Measurements from ENCODE around the gene C11orf52. TPM values are rescaled to one million over a fixed set of nuclear protein-coding genes. Genes with fewer than 3 reads are reported as not detected.

Gene C11orf52
- total RNA-seq, 4 donors from 2014 or later = 4.1 to 15.7 (median 10.4) TPM

DNA sequence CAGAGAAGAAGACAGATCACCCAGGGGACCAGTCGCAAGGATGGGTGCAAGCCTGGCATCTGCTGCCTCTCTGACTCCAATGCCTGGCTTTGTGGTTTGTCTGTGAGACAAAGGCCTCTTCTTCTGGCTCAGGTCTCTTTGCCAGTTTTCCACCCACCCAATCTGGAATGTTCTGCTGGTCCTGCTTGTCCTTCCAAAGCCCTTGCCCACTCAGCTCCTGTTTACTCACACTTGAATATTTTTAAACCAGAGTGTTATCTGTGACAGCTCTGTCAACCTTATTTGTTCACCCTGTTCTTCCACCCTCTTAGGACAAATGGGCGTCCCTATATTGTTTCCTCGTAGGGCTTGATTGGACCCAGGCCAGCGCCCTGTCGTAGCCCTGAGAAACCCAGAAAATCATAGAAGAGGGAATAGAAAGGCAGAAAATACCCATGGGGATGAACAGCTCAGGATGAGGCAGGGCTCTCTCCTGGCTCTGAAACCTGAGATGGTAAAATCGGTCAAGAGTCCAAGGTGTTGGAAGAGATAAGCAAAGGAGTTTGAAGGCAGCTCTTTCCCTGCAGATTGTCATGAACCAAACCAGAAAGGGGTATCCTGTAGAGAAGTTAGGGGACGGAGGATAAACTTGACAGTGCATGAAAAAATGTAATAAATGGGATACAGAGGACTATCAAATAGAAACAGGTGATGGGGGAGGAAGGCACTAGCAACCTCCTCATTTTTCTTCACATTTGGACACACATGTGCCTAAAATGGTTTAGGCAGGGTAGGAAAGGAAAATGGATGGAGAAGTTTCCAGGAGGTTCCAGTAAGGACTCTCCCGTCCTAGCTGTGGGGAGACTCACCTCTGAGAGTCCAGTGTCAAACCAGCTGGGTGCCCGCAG lies 7.8 kb upstream of the C11orf52 start:
- peak overlapping the region in 2 of 4 donors; percentile 18 to 54 for H3K4me3 ChIP-seq
- DNase-seq = no peak

DNA sequence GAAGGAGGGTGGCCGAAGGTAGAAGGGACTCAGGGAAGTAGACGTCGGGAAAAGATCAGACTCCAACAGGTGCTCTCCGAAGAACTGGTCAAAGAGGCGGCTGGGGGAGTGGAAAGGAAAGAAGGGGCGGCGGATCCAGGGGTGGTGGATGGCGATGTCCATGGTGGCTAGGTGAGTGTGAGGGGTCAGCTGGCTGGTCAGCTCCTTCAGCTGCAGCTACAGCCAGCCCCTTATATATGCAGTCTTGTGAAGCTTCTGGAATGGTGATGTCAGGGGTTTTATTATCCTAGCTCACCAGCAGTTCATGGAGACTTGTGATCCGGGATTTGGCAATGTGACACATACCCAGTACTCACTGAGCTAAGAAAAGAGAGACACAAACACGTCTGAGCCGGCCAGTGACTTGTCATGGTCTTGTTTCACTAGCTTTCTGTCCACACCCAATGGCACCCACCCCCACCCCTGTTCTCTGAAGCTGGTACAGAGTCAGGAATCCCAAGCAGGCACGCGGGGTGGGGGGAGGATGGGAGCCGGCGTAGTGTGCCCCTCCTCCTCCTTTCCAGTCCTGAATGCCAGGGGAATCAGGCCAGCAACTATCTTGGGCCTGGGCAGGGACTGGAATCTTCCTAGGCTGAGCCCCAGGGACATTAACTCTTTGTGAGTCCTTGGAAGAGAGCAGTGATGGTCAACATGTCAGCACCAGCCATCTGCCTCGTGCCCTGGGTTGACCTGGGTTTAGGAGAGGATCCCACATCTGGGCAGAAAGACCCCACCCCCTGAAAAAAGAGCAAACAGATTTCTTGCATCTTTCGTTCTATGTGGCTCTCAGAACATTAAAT lies 6.9 kb upstream of the C11orf52 start, which contains the start of gene CRYAB:
TSS of gene CRYAB (minus strand) at position 208 of the 839 bp plus-strand sequence. CDS start at position 162, 46 bp downstream.
- H3K27me3 ChIP-seq = no peaks in the 10 kb centered on the region
- peak within 1 kb of the TSS; percentile 63 to 89 (median 71) for H3K27ac ChIP-seq
- no peaks in the 10 kb centered on the region for H3K36me3 ChIP-seq
- no peaks in the 10 kb centered on the region for H3K9me3 ChIP-seq
- TF ChIP-seq, protein P1, sequence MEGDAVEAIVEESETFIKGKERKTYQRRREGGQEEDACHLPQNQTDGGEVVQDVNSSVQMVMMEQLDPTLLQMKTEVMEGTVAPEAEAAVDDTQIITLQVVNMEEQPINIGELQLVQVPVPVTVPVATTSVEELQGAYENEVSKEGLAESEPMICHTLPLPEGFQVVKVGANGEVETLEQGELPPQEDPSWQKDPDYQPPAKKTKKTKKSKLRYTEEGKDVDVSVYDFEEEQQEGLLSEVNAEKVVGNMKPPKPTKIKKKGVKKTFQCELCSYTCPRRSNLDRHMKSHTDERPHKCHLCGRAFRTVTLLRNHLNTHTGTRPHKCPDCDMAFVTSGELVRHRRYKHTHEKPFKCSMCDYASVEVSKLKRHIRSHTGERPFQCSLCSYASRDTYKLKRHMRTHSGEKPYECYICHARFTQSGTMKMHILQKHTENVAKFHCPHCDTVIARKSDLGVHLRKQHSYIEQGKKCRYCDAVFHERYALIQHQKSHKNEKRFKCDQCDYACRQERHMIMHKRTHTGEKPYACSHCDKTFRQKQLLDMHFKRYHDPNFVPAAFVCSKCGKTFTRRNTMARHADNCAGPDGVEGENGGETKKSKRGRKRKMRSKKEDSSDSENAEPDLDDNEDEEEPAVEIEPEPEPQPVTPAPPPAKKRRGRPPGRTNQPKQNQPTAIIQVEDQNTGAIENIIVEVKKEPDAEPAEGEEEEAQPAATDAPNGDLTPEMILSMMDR (IDR thresholded peaks at IDR 0.05) = no peak
- TF ChIP-seq POLR2A (IDR thresholded peaks at IDR 0.05) = no peak
- DNase-seq = peak in 2 of 3 donors; percentile 54 to 71
- H3K4me1 ChIP-seq = no peaks in the 10 kb centered on the region
- H3K4me3 ChIP-seq = peak within 1 kb of the TSS; percentile 15 to 54 (median 30)

More for the DNA sequence above, 7.8 kb upstream of the C11orf52 start:
- Histone ChIP-seq H3K27me3 (no peaks in the 10 kb centered on the region), H3K9me3 (no peaks in the 10 kb centered on the region), H3K4me1 (no peaks in the 10 kb centered on the region), H3K27ac (peak overlapping the region; percentile 25 to 89 (median 70)), H3K36me3 (no peaks in the 10 kb centered on the region)
- TF ChIP-seq, protein P1 (IDR thresholded peaks at IDR 0.05) = no peak
- no peak for TF ChIP-seq POLR2A (IDR thresholded peaks at IDR 0.05)

DNA sequence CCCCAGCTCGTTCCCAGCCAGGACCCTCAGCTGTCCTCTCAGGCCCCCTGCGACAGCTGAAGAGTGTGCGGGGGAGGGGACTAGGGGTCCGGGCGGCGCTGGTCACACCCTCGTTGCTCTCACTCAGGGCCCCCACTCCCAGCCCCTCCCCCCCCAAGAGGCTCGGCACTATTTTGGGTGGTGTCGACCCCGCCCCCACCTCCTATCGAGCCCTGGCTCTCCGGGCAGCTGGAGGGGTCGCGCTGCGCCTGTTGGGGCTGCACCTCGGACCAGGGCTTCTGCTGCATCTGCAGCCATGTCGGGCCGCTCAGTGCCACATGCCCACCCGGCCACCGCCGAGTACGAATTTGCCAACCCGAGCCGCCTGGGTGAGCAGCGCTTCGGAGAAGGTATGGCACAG lies 6.2 kb upstream of the C11orf52 start, which contains the start of gene HSPB2:
TSS of gene HSPB2 (plus strand) at position 200 of the 400 bp plus-strand sequence. CDS start at position 296, 96 bp downstream.
- DNase-seq = no peak
- H3K4me1 ChIP-seq = no peaks in the 10 kb centered on the region
- no peaks in the 10 kb centered on the region for H3K36me3 ChIP-seq
- no peak for TF ChIP-seq POLR2A (IDR thresholded peaks at IDR 0.05)
- TF ChIP-seq, protein P1 (IDR thresholded peaks at IDR 0.05) = no peak
- H3K27ac ChIP-seq = peak within 1 kb of the TSS; percentile 63 to 89 (median 71)
- H3K4me3 ChIP-seq = peak within 1 kb of the TSS; percentile 15 to 54 (median 30)
- no peaks in the 10 kb centered on the region for H3K27me3 ChIP-seq
- no peaks in the 10 kb centered on the region for H3K9me3 ChIP-seq

DNA sequence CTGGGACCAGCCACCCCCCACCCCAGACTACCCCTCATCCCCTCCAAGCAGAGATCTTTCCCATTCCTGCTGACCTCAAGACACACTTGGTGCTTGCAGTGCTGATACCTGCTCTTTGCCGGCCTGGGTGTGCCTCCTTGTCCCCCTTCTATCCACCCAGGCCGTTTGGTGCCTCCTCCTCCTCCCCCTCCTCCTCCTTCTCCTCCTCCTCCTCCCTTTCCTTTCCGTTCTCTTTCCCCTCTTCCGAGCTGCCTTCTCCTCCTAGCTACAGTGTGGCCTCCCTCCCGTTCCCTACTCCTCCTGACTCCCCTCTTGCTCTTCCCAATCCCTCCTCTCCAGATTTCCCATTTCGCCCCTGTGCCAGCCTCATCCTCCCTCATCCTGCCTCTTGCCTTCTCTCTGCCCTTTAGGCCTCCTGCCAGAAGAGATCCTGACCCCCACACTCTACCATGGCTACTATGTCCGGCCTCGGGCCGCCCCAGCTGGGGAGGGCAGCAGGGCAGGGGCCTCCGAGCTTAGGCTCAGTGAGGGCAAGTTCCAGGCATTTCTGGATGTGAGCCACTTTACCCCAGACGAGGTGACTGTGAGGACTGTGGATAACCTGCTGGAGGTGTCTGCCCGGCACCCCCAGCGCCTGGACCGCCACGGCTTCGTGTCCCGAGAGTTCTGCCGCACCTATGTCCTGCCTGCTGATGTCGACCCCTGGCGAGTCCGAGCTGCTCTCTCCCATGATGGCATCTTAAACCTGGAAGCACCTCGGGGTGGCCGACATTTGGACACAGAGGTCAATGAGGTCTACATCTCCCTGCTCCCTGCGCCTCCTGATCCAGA lies 5.5 kb upstream of the C11orf52 start:
- peak overlapping the region; percentile 15 to 54 (median 30) for H3K4me3 ChIP-seq
- H3K9me3 ChIP-seq = no peaks in the 10 kb centered on the region
- DNase-seq = no peak
- peak overlapping the region; percentile 63 to 89 (median 71) for H3K27ac ChIP-seq
- no peaks in the 10 kb centered on the region for H3K27me3 ChIP-seq
- peaks cover 0 to 6% (median 0%) of the 10 kb centered on the region in 4 donors for H3K4me1 ChIP-seq
- no peaks in the 10 kb centered on the region for H3K36me3 ChIP-seq
- TF ChIP-seq, protein P1 (IDR thresholded peaks at IDR 0.05) = no peak
- no peak for TF ChIP-seq POLR2A (IDR thresholded peaks at IDR 0.05)

All from Peyer's patch (tissue), 4 donors.